ENCODE measurements around the gene SSUH2.

The SSUH2 gene

GRCh38 chr3:8658306-8659212 lies 14.0 kb upstream of the SSUH2 start:
- Histone ChIP-seq H3K4me1 (ENCODE audit: control insufficient read depth, insufficient read depth, low read length) (peaks cover 24% of the 10 kb centered on the region), H3K9me3 (ENCODE audit: control insufficient read depth, insufficient read depth, low read depth, low read length) (no peaks in the 10 kb centered on the region), H3K4me3 (ENCODE audit: low read depth, low read length) (no peak overlapping the region), H3K27ac (ENCODE audit: extremely low read depth, low read depth, low read length) (peak overlapping the region; percentile 40; the same call in 1 of the 2 replicates), H3K36me3 (ENCODE audit: control insufficient read depth in 2 of 2, insufficient read depth in 1 of 2, low read length in 2 of 2) (no peaks in the 10 kb centered on the region)
- ChIA-PET POLR2A (no interaction called here), CTCF (interaction anchor here (0.6 kb wide), 1 partner anchor 100 kb away, joined by 3 read pairs; no protein-coding TSS in a partner anchor)
- TF ChIP-seq PRDM10 (tag by site-specific recombination; IDR thresholded peaks at IDR 0.05): peak; percentile 92
- no peak for TF ChIP-seq ZNF596 (tag by site-specific recombination; IDR thresholded peaks at IDR 0.05)
- TF ChIP-seq ZNF449 (tag by site-specific recombination; IDR thresholded peaks at IDR 0.05): 0 out of 2 replicates have a peak, but pooled peaks have one; percentile 47
- no peak for TF ChIP-seq ZBTB7A (tag by site-specific recombination; IDR thresholded peaks at IDR 0.05; ENCODE audit: low read depth)
- no peak for TF ChIP-seq ZNF394 (tag by site-specific recombination; IDR thresholded peaks at IDR 0.05; ENCODE audit: borderline replicate concordance)
- TF ChIP-seq ZBTB11 (tag by site-specific recombination; conservative IDR thresholded peaks at IDR 0.05; ENCODE audit: low read depth): no peak
- no peak for TF ChIP-seq ZNF521 (tag by site-specific recombination; IDR thresholded peaks at IDR 0.05)
- TF ChIP-seq ZBTB49 (tag by site-specific recombination; IDR thresholded peaks at IDR 0.05; ENCODE audit: low read depth): no peak
- TF ChIP-seq ZSCAN30 (tag by site-specific recombination; IDR thresholded peaks at IDR 0.05): no peak
- TF ChIP-seq ZNF248 (tag by site-specific recombination; IDR thresholded peaks at IDR 0.05): no peak
- TF ChIP-seq ZNF660 (tag by site-specific recombination; IDR thresholded peaks at IDR 0.05): no peak
- no peak for TF ChIP-seq ZNF280C (tag by site-specific recombination; IDR thresholded peaks at IDR 0.05)
- TF ChIP-seq ZNF610 (tag by site-specific recombination; IDR thresholded peaks at IDR 0.05; ENCODE audit: borderline replicate concordance): no peak
- TF ChIP-seq HIC1 (tag by site-specific recombination; IDR thresholded peaks at IDR 0.05): no peak
- peak; percentile 92 for TF ChIP-seq ZNF768 (tag by site-specific recombination; IDR thresholded peaks at IDR 0.05)
- peak; percentile 1; the same call in 1 of the 2 replicates for TF ChIP-seq INSM2 (tag by site-specific recombination; IDR thresholded peaks at IDR 0.05)
- TF ChIP-seq ZNF585B (tag by site-specific recombination; IDR thresholded peaks at IDR 0.05): no peak

All from HEK293 (cell line).